GM23338 (cell line): ENCODE measurements around the gene PRDM10. TPM values are rescaled to one million over a fixed set of nuclear protein-coding genes. Genes with fewer than 3 reads are reported as not detected.

Source experiments
- ATAC-seq: fragments of 200-7000 bp; cut with Tn5 transposase; 3 replicates; pipeline ENCODE4 v1.9.1; 2020
- DNase-seq: peaks from one replicate; pipeline ENCODE4 v3.0.0-alpha.2; 2015; ENCODE audit warnings: low spot score
- H2AFZ ChIP-seq: fragments of 200-600 bp; sonication (generic); 2 replicates; pipeline ENCODE4 v1.8.0; 2016; ENCODE audit warnings: antibody characterized with exemption, mild to moderate bottlenecking, moderate library complexity
- H3F3A ChIP-seq: fragments of 200-600 bp; sonication (generic); replicated peaks from 2 replicates; pipeline ENCODE4 v1.8.0; 2017; ENCODE audit warnings: antibody characterized with exemption, mixed run types, low read depth
- H3K27ac ChIP-seq: fragments of 200-600 bp; sonication (generic); 2 replicates; pipeline ENCODE4 v1.6.1; 2016; ENCODE audit warnings: low read depth
- H3K27me3 ChIP-seq: fragments of 200-600 bp; sonication (generic); 2 replicates; pipeline ENCODE4 v1.8.0; 2016; ENCODE audit warnings: mild to moderate bottlenecking, mixed run types, moderate library complexity; ENCODE audit not compliant: insufficient read depth
- H3K36me3 ChIP-seq: fragments of 200-600 bp; sonication (generic); 2 replicates; pipeline ENCODE4 v1.8.0; 2016; ENCODE audit warnings: mild to moderate bottlenecking; ENCODE audit not compliant: insufficient read depth
- H3K4me1 ChIP-seq: fragments of 200-600 bp; sonication (generic); 2 replicates; pipeline ENCODE4 v1.8.0; 2016; ENCODE audit warnings: mild to moderate bottlenecking, moderate library complexity; ENCODE audit not compliant: insufficient read depth
- H3K4me2 ChIP-seq: fragments of 200-600 bp; sonication (generic); 2 replicates; pipeline ENCODE4 v1.7.1; 2017; ENCODE audit warnings: mixed run types
- H3K4me3 ChIP-seq: fragments of 200-600 bp; sonication (generic); 2 replicates; pipeline ENCODE4 v1.6.1; 2016; ENCODE audit warnings: mixed run types
- H3K79me2 ChIP-seq: fragments of 200-600 bp; sonication (generic); replicated peaks from 2 replicates; pipeline ENCODE4 v1.8.0; 2017; ENCODE audit warnings: mild to moderate bottlenecking; ENCODE audit not compliant: insufficient read depth
- H3K9me2 ChIP-seq: fragments of 200-600 bp; sonication (generic); 2 replicates; pipeline ENCODE4 v1.8.0; 2017; ENCODE audit not compliant: insufficient read depth
- H4K20me1 ChIP-seq: fragments of 200-600 bp; sonication (generic); replicated peaks from 2 replicates; pipeline ENCODE4 v1.8.0; 2017; ENCODE audit warnings: mild to moderate bottlenecking; ENCODE audit not compliant: insufficient read depth
- H3K27ac Mint-ChIP-seq: 2 replicates; pipeline ENCODE4 v1.8.0; 2020; ENCODE audit warnings: inconsistent platforms, mild to moderate bottlenecking, moderate library complexity, mixed read lengths
- H3K27me3 Mint-ChIP-seq: 3 replicates; pipeline ENCODE4 v1.8.0; 2022; ENCODE audit warnings: low read depth, mild to moderate bottlenecking, moderate library complexity, mixed read lengths, inconsistent platforms; ENCODE audit not compliant: insufficient read depth, poor library complexity
- H3K36me3 Mint-ChIP-seq: 3 replicates; pipeline ENCODE4 v1.8.0; 2021; ENCODE audit warnings: low read depth, mild to moderate bottlenecking, inconsistent platforms, moderate library complexity, mixed read lengths
- H3K4me1 Mint-ChIP-seq: 3 replicates; pipeline ENCODE4 v1.8.0; 2020; ENCODE audit warnings: mild to moderate bottlenecking, inconsistent platforms, mixed read lengths
- H3K4me3 Mint-ChIP-seq: 3 replicates; pipeline ENCODE4 v1.8.0; 2021; ENCODE audit warnings: moderate library complexity, mild to moderate bottlenecking, inconsistent platforms, mixed read lengths
- H3K9me3 Mint-ChIP-seq: 3 replicates; pipeline ENCODE4 v1.8.0; 2020; ENCODE audit warnings: moderate library complexity, mild to moderate bottlenecking, inconsistent platforms, mixed read lengths
- CREB1 ChIP-seq: fragments of 250-450 bp; sonication (Bioruptor Pico); IDR thresholded peaks from 2 replicates; pipeline ENCODE4 v1.5.0; 2020; ENCODE audit warnings: low read depth, mild to moderate bottlenecking, moderate library complexity
- CTCF ChIP-seq, 2 experiments: fragments of 200-600 bp in 1 of 2; sonication (generic) in 1 of 2; conservative IDR thresholded peaks; 2 replicates each; pipeline versions ENCODE4 v1.5.1 to v1.6.1; 2016 to 2017; ENCODE audit warnings: antibody characterized with exemption in 2 of 2, low read depth in 2 of 2, mild to moderate bottlenecking in 2 of 2, moderate library complexity in 1 of 2
- ETS1 ChIP-seq: IDR thresholded peaks from 2 replicates; pipeline ENCODE4 v1.6.1; 2016; ENCODE audit warnings: antibody characterized with exemption
- EZH2 ChIP-seq: fragments of 200-600 bp; sonication (generic); IDR thresholded peaks from one replicate; pipeline ENCODE4 v1.8.0; 2017; ENCODE audit warnings: antibody characterized with exemption, mild to moderate bottlenecking, low read depth; ENCODE audit not compliant: unreplicated experiment
- EZH2phosphoT487 ChIP-seq: fragments of 200-600 bp; sonication (generic); IDR thresholded peaks from one replicate; pipeline ENCODE4 v1.8.1; 2018; ENCODE audit warnings: antibody characterized with exemption; ENCODE audit not compliant: unreplicated experiment
- JUNB ChIP-seq: IDR thresholded peaks from one replicate; pipeline ENCODE4 v1.6.1; 2016; ENCODE audit warnings: antibody characterized with exemption; ENCODE audit not compliant: unreplicated experiment
- NANOG ChIP-seq: IDR thresholded peaks from 2 replicates; pipeline ENCODE4 v1.6.1; 2016; ENCODE audit warnings: antibody characterized with exemption, borderline replicate concordance
- POLR2AphosphoS5 ChIP-seq: IDR thresholded peaks from 2 replicates; pipeline ENCODE4 v1.6.1; 2016; ENCODE audit warnings: antibody characterized with exemption, low read depth
- STAT1 ChIP-seq: IDR thresholded peaks from one replicate; pipeline ENCODE4 v1.6.1; 2016; ENCODE audit warnings: antibody characterized with exemption; ENCODE audit not compliant: unreplicated experiment
- ZNF114 ChIP-seq: fragments of 250-450 bp; sonication (Bioruptor Pico); IDR thresholded peaks from 2 replicates; pipeline ENCODE4 v1.5.0; 2020; ENCODE audit warnings: mild to moderate bottlenecking, moderate library complexity
- ZNF331 ChIP-seq: fragments of 250-450 bp; sonication (Bioruptor Pico); IDR thresholded peaks from 2 replicates; pipeline ENCODE4 v1.5.0; 2020; ENCODE audit warnings: low read depth, mild to moderate bottlenecking, moderate library complexity
- polyA plus RNA-seq: library from polyadenylated mRNA; unstranded; fragments of >200 nt; fragmentation: Nextera tagmentation; extraction: Ambion mirVana; gene quantifications from 2 replicates; pipeline ENCODE4 v1.2.1, GENCODE V29; 2016
- total RNA-seq: library from RNA; depleted of rRNA; stranded (reverse); fragments of >200 nt; shearing (Covaris generic); gene quantifications from 2 replicates; pipeline ENCODE4 v1.2.3, GENCODE V29; 2014
- TF ChIP-seq, protein P1 (sequence below): IDR thresholded peaks from one replicate; pipeline ENCODE4 v1.6.1; 2018; ENCODE audit warnings: antibody characterized with exemption; ENCODE audit not compliant: unreplicated experiment
- TF ChIP-seq, protein P2 (sequence below): fragments of 250-450 bp; sonication (Bioruptor Pico); IDR thresholded peaks from 2 replicates; pipeline ENCODE4 v1.5.0; 2020; ENCODE audit warnings: mild to moderate bottlenecking, moderate library complexity

The PRDM10 gene
- total and polyA plus RNA-seq, 2 experiments from 2014 or later, result 5.2 to 14.9 TPM

DNA sequence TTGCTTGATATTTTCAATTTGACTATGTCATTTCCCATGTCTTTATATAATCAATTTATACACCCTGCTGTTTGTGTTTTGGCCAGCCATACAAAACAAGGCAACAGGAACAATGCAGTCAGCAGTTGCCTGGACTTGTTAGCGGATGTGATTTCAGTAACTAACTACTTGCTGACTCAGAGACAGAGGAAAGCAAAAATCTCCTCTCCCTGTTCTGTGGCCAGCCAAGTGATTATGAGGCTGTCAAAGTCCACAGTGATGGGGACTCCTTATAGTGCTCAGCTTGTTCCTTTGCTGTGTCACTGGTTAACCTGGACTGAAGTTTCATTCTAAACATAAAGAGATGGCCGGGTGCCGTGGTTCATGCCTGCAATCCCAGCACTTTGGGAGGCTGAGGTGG, 34.4 kb upstream of the PRDM10 start (continued):
- no peak for TF ChIP-seq ETS1
- TF ChIP-seq STAT1, result no peak
- TF ChIP-seq POLR2AphosphoS5, result no peak
- no peak for TF ChIP-seq JUNB
- TF ChIP-seq, protein P1, sequence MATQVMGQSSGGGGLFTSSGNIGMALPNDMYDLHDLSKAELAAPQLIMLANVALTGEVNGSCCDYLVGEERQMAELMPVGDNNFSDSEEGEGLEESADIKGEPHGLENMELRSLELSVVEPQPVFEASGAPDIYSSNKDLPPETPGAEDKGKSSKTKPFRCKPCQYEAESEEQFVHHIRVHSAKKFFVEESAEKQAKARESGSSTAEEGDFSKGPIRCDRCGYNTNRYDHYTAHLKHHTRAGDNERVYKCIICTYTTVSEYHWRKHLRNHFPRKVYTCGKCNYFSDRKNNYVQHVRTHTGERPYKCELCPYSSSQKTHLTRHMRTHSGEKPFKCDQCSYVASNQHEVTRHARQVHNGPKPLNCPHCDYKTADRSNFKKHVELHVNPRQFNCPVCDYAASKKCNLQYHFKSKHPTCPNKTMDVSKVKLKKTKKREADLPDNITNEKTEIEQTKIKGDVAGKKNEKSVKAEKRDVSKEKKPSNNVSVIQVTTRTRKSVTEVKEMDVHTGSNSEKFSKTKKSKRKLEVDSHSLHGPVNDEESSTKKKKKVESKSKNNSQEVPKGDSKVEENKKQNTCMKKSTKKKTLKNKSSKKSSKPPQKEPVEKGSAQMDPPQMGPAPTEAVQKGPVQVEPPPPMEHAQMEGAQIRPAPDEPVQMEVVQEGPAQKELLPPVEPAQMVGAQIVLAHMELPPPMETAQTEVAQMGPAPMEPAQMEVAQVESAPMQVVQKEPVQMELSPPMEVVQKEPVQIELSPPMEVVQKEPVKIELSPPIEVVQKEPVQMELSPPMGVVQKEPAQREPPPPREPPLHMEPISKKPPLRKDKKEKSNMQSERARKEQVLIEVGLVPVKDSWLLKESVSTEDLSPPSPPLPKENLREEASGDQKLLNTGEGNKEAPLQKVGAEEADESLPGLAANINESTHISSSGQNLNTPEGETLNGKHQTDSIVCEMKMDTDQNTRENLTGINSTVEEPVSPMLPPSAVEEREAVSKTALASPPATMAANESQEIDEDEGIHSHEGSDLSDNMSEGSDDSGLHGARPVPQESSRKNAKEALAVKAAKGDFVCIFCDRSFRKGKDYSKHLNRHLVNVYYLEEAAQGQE, result no peak

GRCh38 chr11:130034236-130034635, 31.6 kb upstream of the PRDM10 start:
- DNase-seq (no peak), ATAC-seq (no peak)
- Mint-ChIP-seq H3K27me3 (peaks cover 3% of the 10 kb centered on the region), H3K4me1 (peaks cover 22% of the 10 kb centered on the region), H3K27ac (no peak overlapping the region), H3K9me3 (no peaks in the 10 kb centered on the region), H3K36me3 (no peaks in the 10 kb centered on the region), H3K4me3 (no peak overlapping the region)
- Histone ChIP-seq H2AFZ (no peak overlapping the region), H3K4me1 (peaks cover 7% of the 10 kb centered on the region; the same call in 1 of the 2 replicates), H4K20me1 (no peaks in the 10 kb centered on the region), H3F3A (no peaks in the 10 kb centered on the region), H3K27me3 (no peaks in the 10 kb centered on the region), H3K9me2 (no peaks in the 10 kb centered on the region), H3K4me3 (no peak overlapping the region), H3K36me3 (no peaks in the 10 kb centered on the region), H3K27ac (no peak overlapping the region), H3K79me2 (no peaks in the 10 kb centered on the region), H3K4me2 (no peak overlapping the region)
- TF ChIP-seq ZNF331 (CRISPR knock-in tag), result no peak
- TF ChIP-seq NANOG, result no peak
- TF ChIP-seq CTCF (conservative IDR thresholded peaks at IDR 0.05; ENCODE audit: low read depth in 2 of 2), result no peak
- TF ChIP-seq CREB1 (CRISPR knock-in tag), result no peak
- no peak for TF ChIP-seq ETS1
- TF ChIP-seq EZH2phosphoT487, result no peak
- TF ChIP-seq, protein P2, sequence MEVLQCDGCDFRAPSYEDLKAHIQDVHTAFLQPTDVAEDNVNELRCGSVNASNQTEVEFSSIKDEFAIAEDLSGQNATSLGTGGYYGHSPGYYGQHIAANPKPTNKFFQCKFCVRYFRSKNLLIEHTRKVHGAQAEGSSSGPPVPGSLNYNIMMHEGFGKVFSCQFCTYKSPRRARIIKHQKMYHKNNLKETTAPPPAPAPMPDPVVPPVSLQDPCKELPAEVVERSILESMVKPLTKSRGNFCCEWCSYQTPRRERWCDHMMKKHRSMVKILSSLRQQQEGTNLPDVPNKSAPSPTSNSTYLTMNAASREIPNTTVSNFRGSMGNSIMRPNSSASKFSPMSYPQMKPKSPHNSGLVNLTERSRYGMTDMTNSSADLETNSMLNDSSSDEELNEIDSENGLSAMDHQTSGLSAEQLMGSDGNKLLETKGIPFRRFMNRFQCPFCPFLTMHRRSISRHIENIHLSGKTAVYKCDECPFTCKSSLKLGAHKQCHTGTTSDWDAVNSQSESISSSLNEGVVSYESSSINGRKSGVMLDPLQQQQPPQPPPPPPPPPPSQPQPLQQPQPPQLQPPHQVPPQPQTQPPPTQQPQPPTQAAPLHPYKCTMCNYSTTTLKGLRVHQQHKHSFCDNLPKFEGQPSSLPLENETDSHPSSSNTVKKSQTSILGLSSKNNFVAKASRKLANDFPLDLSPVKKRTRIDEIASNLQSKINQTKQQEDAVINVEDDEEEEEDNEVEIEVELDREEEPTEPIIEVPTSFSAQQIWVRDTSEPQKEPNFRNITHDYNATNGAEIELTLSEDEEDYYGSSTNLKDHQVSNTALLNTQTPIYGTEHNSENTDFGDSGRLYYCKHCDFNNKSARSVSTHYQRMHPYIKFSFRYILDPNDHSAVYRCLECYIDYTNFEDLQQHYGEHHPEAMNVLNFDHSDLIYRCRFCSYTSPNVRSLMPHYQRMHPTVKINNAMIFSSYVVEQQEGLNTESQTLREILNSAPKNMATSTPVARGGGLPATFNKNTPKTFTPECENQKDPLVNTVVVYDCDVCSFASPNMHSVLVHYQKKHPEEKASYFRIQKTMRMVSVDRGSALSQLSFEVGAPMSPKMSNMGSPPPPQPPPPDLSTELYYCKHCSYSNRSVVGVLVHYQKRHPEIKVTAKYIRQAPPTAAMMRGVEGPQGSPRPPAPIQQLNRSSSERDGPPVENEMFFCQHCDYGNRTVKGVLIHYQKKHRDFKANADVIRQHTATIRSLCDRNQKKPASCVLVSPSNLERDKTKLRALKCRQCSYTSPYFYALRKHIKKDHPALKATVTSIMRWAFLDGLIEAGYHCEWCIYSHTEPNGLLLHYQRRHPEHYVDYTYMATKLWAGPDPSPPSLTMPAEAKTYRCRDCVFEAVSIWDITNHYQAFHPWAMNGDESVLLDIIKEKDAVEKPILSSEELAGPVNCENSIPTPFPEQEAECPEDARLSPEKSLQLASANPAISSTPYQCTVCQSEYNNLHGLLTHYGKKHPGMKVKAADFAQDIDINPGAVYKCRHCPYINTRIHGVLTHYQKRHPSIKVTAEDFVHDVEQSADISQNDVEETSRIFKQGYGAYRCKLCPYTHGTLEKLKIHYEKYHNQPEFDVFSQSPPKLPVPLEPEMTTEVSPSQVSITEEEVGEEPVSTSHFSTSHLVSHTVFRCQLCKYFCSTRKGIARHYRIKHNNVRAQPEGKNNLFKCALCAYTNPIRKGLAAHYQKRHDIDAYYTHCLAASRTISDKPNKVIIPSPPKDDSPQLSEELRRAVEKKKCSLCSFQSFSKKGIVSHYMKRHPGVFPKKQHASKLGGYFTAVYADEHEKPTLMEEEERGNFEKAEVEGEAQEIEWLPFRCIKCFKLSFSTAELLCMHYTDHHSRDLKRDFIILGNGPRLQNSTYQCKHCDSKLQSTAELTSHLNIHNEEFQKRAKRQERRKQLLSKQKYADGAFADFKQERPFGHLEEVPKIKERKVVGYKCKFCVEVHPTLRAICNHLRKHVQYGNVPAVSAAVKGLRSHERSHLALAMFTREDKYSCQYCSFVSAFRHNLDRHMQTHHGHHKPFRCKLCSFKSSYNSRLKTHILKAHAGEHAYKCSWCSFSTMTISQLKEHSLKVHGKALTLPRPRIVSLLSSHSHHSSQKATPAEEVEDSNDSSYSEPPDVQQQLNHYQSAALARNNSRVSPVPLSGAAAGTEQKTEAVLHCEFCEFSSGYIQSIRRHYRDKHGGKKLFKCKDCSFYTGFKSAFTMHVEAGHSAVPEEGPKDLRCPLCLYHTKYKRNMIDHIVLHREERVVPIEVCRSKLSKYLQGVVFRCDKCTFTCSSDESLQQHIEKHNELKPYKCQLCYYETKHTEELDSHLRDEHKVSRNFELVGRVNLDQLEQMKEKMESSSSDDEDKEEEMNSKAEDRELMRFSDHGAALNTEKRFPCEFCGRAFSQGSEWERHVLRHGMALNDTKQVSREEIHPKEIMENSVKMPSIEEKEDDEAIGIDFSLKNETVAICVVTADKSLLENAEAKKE, result no peak
- TF ChIP-seq EZH2, result no peak
- TF ChIP-seq ZNF114, result no peak
